GM18499 (cell line): Measurements from ENCODE around the gene KDM4E.
"Not testable (repeated sequence)": the region's sequence is repeated elsewhere in the genome, so short reads cannot be mapped to it uniquely, and the experiment has no call there.

Source experiments
- ATAC-seq: cut with Tn5 transposase; IDR thresholded peaks from one replicate; pipeline ENCODE4 v1.9.1; 2021; ENCODE audit warnings: moderate number of reproducible peaks; ENCODE audit not compliant: insufficient read depth, unreplicated experiment

KDM4E gene

GRCh38 chr11:95024958-95025357 is at the start of gene KDM4E:
TSS of gene KDM4E (plus strand) at chr11:95025258. CDS start at chr11:95025558, 300 bp downstream.
- ATAC-seq = no peak

DNA sequence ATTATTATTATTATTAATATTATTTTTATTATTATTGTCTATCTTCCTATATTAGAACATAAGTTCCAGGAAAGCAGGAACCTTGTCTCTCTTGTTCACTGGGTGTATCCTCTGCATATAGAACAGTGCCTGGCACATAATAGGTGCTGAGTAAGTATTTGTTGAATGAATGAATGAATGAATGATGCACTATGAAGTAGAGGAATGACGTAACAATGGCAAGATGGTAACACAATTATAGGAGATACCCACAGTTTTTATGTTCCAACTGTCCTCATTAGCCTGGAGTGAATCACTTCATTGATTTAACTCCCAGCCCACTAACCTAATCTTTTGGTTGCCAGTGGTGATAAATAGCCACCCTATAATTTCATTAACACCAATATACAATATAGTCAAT is 49.5 kb upstream of the KDM4E start:
- ATAC-seq = no peak

DNA sequence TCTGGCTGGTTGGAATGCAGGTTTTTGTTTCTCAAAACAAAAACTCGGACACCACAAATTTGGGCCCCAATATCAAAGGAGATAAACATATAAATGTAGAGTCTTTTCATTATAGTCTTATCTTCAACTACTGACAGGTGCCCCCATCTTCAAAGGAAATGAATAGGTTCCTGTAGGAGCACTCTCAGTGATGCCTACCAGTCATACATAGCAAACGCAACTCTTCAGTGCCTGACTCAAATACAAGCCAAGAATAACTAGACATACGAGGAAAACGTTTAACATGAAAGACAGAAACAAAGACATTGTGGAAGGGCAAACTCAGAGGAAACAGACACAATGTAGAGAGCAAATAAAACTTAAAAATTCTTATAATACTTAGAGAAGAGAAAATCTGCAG is 37.7 kb upstream of the KDM4E start:
- ATAC-seq = no peak

GRCh38 chr11:94988748-94989147 is 36.3 kb upstream of the KDM4E start:
- no peak for ATAC-seq

DNA sequence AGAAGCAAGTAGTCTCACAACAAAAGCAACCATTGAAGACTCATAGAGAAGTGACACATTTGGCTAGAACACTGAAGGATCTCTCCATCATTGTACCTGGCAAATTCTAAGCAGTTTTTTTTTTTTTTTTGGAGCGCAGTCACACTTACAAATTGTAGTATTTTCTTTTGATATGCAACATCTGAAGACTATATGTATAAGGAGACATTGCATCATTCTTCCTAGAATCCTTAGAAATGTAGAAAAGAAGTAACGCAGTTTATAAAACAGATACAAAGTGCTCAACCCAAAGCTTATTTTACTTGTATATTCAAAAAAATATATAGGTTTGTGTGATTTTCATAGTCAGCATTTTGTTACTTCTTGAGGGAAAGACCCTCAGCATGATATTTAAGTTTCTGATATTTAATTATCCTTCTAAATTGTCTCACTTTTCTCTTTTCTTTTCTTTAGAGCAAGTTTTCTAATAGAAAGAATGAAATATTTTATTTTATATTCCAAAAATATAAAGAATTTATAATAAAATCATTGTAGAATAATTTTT is 31.6 kb upstream of the KDM4E start:
- no peak for ATAC-seq

DNA sequence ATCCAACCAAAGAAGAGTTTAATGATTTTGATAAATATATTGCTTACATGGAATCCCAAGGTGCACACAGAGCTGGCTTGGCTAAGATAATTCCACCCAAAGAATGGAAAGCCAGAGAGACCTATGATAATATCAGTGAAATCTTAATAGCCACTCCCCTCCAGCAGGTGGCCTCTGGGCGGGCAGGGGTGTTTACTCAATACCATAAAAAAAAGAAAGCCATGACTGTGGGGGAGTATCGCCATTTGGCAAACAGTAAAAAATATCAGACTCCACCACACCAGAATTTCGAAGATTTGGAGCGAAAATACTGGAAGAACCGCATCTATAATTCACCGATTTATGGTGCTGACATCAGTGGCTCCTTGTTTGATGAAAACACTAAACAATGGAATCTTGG is 27.6 kb upstream of the KDM4E start:
- ATAC-seq = no peak

- ATAC-seq = no peak
These were observed 26.8 kb upstream of the KDM4E start for GRCh38 chr11:94998285-94998684.

DNA sequence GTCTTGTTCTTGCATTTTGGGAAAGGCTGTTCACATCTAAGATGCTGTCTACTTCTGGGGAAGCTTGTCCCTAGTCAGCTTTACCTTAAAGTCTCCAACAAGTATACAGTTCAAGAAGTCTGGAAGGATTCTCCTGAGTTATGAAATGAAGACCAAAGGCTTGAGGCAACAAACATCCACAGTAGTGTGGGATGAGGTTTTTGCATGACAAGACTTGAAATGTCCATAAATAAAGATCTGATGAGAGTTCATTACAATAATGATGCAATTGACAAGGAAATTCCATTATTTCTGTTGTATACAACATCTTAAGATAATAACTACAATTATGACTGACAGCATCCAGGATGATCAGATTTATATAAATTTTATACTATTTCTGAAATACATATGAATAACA is 21.3 kb upstream of the KDM4E start:
- no peak for ATAC-seq

DNA sequence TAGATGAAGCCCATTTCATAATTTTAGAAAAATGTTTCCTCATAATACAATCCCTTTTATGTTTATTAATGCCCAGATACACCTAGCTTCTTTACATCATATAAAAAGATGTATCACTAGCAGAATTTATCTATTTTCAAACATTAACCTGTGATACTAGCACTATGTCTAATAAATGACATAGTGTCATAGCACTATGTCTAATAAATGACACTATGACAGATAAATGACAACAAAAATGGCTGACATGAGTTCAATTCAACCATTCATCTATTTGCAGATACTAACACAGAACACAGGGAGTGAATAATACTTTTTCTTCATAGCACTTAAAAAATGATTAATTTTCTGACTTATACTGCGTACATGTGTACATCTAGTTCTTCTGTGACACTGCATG is 19.4 kb upstream of the KDM4E start:
- ATAC-seq = no peak

DNA sequence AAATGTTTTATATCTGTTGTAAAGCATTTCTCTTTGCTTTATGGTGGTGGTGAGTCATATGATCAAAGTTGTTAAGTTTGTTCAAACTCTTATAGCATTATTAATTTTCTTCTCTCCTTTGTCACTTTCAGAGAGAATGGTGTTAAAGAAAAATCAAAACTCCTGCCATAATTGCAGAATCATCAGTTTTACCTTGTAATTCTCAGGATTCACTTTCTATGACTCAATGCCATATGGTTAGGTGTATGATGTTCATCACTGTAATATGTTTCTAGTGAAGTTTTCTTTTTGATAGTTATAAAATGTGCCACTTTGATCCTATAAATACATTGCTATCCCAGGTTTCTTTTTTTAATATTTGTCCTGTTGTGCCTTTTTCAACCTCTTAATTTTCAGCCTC is 13.7 kb upstream of the KDM4E start:
- ATAC-seq = no peak

DNA sequence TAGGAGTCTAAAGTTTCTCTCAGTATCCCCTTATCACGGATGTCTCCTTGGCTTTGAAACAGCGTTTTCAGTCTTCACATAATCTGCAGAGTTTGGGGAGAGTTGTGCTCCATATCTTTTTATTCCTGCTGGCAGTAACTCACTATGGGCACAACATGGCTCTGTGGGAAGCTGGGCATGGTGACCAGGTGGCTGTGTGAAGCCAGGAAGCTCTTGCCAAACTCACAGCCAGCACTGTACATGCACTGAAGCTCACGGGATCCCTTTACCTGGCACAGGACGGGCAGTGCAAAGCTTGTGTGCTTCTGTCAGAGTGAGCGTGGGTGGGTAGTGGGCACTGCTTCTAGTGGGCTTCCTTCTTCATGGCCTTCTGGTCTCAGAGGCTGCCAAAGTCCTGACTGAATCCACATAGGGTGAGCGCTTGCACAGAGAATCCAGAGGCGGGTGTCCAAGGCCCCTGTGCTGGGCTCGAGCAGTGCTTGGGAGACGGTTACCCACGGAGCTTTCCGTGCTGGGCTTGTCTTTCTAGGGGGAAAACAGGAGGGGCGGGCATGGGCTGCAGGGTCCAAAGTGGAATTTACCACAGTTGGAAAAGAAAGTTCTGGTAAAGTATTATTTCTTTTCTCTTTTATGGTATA is 10.8 kb upstream of the KDM4E start:
- no peak for ATAC-seq

DNA sequence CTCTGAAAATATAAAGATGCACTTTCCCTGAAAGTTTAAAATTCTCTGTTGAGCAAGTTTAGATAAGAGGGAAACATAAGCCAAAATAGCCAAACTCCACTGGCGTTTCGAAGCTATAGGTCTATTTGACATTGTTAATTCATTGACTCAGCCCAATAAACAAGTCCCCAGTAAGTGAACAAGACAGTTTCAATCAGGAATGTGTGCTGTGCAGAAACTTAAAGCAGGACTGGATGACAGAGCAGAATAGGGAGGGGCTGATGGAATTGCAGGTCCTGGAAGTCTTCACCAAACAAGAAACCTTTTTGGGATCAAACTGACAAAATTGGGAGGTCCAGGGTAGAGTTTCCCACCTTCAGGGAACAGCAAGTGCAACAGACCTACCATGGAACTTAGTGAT is 8.9 kb upstream of the KDM4E start:
- ATAC-seq = no peak

DNA sequence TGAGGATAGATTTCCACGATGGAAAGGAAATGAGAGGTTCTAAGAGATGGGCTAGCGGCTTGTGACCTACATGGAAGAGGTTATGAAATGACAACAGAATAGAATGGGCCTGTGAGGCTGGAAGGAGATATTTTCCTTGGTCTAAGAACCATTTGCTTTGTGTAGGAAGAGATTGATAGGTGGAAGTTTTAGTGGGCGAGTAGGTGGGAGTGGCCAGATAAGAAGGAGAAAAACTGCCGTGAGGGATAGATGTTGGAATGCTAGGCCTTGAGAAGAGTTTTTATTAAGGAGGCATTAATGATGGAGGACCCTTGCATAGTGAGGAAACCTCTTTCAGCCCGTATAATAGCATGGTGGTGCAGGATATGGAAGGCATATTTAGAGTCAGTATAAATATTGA is 3.6 kb upstream of the KDM4E start:
- ATAC-seq = not testable (repeated sequence)

DNA sequence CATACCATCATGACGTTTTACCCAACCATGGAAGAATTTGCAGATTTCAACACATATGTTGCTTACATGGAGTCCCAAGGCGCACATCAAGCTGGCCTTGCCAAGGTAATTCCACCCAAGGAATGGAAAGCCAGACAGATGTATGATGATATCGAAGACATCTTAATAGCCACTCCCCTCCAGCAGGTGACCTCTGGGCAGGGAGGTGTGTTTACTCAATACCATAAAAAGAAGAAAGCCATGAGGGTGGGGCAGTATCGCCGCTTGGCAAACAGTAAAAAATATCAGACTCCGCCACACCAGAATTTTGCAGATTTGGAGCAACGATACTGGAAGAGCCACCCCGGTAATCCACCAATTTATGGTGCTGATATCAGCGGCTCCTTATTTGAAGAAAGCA is 536 bp downstream of the KDM4E start:
- ATAC-seq = not testable (repeated sequence)

DNA sequence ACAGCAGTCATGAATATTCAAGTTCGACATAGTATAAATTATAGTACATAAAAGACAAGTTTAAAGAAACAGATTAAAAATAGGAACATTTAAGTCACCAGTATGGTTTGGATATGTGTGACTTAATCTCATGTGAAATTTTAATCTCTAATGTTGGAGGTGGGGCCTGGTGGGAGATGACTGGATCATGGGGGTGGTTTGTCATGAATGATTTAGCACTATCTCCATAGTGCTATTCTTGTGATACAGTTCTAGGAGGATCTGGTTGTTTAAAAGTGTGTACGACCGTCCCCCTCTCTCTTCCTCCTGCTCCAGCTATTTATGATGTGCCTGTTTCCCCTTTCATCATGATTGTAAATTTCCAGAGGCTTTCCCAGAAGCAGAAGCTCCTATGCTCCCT is 3.3 kb downstream of the KDM4E start:
- ATAC-seq = no peak

DNA sequence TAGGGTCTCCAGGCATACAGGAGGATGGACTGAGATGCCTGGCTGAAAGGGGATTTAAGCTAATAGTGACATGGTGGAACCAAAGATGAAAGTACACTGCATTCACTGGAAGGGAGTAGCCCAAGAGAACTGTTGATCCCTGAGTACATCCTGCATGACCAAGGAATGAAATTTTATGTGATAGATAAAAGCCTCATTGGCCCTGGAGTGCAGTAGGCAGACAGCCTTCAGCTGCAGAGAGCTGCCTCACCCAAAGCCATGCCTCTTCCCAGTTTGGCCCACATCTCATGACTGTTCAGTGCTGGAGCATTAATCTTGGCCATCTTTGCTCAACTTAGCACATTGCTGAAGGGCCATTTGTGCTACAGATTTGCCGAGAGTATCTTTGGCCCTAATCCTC is 8.0 kb downstream of the KDM4E start:
- ATAC-seq = no peak

DNA sequence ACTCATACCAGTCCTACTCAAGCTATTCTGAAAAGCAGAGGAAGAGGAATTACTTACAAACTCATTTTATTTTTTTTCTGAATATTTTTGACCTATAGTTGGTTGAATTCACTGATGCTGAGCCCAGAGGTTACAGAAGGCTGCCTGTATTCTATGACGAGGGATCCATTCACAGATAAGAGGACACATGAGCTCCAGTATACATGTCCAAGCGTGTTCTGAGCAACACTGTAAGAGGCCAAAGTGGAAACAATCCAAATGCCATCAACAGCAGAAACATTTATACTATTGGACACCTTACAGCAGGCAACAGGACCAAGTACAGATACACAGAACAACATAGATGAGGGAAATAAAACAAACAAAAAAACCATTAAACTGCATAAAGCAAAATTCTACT is 10.3 kb downstream of the KDM4E start:
- ATAC-seq = no peak

- ATAC-seq = not testable (repeated sequence)
These were observed 12.4 kb downstream of the KDM4E start for GRCh38 chr11:95037356-95038035.

GRCh38 chr11:95042239-95042638 is 17.2 kb downstream of the KDM4E start:
- no peak for ATAC-seq

DNA sequence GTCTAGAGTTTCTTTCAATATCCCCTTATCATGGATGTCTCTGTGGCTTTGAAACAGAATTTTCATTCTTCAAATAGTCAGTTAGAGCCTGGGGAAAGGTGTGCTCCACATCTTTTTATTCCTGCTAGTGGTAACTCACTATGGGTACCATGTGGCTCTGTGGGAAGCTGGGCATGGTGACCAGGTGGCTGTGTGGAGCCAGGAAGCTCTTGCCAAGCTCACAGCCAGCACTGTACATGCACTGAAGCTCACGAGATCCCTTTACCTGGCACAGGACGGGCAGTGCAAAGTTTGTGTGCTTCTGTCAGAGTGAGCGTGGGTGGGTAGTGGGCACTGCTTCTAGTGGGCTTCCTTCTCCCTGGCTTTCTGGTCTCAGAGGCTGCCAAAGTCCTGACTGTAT is 17.8 kb downstream of the KDM4E start:
- no peak for ATAC-seq

- no peak for ATAC-seq
These were observed 19.0 kb downstream of the KDM4E start for GRCh38 chr11:95044010-95044409.

DNA sequence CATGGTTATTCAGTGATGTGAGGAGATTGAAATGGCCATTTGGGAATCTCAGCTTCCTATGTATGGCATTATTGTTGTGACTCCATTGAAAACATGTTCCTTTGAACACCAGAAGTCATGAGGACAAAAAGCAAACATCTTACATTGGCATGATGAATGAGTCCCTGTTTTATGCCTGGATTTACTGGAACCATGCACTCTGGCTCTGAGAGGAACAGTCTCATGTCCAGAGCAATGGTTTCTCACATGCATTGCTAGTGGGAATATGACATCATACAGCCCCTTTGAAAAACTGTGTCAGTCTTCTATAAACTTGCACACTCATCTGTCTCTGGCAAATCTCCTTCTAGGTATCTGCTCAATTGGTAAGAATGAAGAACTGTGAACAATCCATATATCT is 20.8 kb downstream of the KDM4E start:
- no peak for ATAC-seq
